ENCODE measurements around the gene MACROD2. TPM values are rescaled to one million over a fixed set of nuclear protein-coding genes. Genes with fewer than 3 reads are reported as not detected.

The MACROD2 gene
- total RNA-seq, 1 experiment from 2014 or later: 3.1 TPM

DNA sequence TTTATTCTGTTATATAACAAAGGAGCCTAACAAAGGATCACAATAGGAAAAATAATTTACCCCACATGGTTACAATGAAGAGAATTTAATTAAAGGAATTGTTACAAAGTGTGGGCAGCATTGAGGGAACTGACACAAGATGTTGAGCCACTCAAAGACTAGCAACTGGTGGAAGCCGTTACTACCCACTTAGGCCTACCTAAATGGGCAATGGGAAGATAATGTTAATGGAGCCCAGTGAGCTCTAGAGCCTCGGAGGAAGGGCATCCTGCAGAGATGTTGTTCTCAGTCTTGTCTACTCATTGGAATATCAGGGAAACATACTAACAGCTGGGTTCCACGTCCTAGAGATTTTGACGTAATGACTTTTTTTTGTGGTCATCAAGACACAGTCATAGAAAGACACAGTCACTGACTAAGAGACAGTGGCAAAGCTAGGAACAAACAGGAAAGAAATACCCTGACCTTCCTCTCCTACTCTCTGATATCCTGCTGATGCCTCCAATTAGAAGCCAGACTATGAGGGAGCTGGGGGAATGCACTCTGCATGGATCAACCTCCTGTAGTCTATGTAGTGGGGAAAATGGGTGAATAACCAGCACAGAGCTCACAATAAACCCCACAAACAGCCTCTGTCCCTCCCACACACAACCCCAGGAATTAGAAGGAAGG, 865.8 kb downstream of the MACROD2 start:
- TF ChIP-seq, protein P1, sequence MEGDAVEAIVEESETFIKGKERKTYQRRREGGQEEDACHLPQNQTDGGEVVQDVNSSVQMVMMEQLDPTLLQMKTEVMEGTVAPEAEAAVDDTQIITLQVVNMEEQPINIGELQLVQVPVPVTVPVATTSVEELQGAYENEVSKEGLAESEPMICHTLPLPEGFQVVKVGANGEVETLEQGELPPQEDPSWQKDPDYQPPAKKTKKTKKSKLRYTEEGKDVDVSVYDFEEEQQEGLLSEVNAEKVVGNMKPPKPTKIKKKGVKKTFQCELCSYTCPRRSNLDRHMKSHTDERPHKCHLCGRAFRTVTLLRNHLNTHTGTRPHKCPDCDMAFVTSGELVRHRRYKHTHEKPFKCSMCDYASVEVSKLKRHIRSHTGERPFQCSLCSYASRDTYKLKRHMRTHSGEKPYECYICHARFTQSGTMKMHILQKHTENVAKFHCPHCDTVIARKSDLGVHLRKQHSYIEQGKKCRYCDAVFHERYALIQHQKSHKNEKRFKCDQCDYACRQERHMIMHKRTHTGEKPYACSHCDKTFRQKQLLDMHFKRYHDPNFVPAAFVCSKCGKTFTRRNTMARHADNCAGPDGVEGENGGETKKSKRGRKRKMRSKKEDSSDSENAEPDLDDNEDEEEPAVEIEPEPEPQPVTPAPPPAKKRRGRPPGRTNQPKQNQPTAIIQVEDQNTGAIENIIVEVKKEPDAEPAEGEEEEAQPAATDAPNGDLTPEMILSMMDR (IDR thresholded peaks at IDR 0.05; ENCODE audit: unreplicated experiment): no peak
- H3K36me3 Mint-ChIP-seq (ENCODE audit: insufficient read depth, unreplicated experiment): no peaks in the 10 kb centered on the region
- H3K27me3 Mint-ChIP-seq (ENCODE audit: insufficient read depth, unreplicated experiment): no peaks in the 10 kb centered on the region
- no peak overlapping the region for H3K27ac Mint-ChIP-seq (ENCODE audit: low read depth, unreplicated experiment)
- intact Hi-C loops (cut with micrococcal nuclease): no loop called here
- H3K9me3 Mint-ChIP-seq (ENCODE audit: unreplicated experiment): no peaks in the 10 kb centered on the region
- no TSS peak for BruUV-seq (replicated peaks)
- peaks cover 13% of the 10 kb centered on the region for H3K4me1 Mint-ChIP-seq (ENCODE audit: insufficient read depth, unreplicated experiment)
- H3K4me3 Mint-ChIP-seq (ENCODE audit: unreplicated experiment): no peak overlapping the region
- DNase-seq (ENCODE audit: unreplicated experiment): no peak
- ChIA-PET CTCF (interaction anchor here (0.6 to 0.7 kb wide), 3 partner anchors 13 to 520 kb away, joined by 3 to 5 read pairs (median 3); no protein-coding TSS in a partner anchor), POLR2A (interaction anchor here (1.0 kb wide), 1 partner anchor 13 kb away, joined by 4 read pairs; no protein-coding TSS in a partner anchor)

DNA sequence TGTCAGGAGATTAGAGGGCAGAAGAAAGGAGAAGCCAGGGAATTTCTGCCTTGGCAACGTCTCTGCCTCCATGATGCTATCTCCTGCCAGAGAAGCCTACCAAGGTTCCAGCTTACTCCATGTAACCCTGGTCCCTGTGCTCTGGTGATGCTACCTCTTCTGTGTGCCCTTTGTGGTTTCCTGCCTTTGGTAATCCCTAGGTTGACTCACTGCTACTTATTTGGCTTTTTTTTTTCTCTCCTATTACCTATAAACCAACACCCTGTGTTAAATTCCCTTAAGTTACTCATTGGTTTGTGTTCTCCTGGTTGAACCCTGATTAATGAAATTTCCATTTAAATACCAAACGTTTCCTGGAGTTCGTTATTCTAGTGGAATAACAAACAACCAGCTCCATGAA, 869.9 kb downstream of the MACROD2 start:
- CTCF ChIA-PET: interaction anchor here (0.6 to 1.9 kb wide), 5 partner anchors 83 to 1064 kb away, joined by 3 to 7 read pairs (median 3); no protein-coding TSS in a partner anchor
- intact Hi-C loops (cut with micrococcal nuclease): no loop called here
- H3K27ac Mint-ChIP-seq (ENCODE audit: low read depth, unreplicated experiment): peak overlapping the region; percentile 42
- no TSS peak for BruUV-seq (replicated peaks)
- H3K36me3 Mint-ChIP-seq (ENCODE audit: insufficient read depth, unreplicated experiment): no peaks in the 10 kb centered on the region
- DNase-seq (ENCODE audit: unreplicated experiment): peak; percentile 72
- POLR2A ChIA-PET: interaction anchor here (0.6 to 2.9 kb wide), 11 partner anchors 12 to 528 kb away, joined by 3 to 16 read pairs (median 6); partner anchors contain the start of gene FLRT3
- H3K4me3 Mint-ChIP-seq (ENCODE audit: unreplicated experiment): no peak overlapping the region
- TF ChIP-seq, protein P1 (IDR thresholded peaks at IDR 0.05; ENCODE audit: unreplicated experiment): no peak
- H3K9me3 Mint-ChIP-seq (ENCODE audit: unreplicated experiment): no peaks in the 10 kb centered on the region
- peaks cover 13% of the 10 kb centered on the region for H3K4me1 Mint-ChIP-seq (ENCODE audit: insufficient read depth, unreplicated experiment)
- no peaks in the 10 kb centered on the region for H3K27me3 Mint-ChIP-seq (ENCODE audit: insufficient read depth, unreplicated experiment)

DNA sequence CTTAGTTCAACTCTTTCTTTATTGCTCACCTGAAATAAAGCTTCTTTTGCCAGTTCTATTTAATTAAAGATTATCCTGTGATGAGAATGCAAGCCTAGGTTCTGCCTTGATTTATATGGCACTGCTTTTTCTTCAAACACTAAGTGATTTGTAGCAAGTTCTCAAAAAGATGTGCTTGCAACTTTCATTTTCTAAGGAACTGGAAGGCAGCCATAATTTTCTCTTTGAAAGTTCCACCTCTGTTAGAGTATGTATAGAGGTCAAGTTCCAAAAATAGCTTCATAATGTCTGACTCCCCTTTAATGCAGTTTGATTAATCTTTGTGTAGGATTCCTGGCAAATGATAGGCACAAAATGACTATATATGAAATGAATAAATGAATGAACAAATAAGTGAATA, 870.4 kb downstream of the MACROD2 start:
- Mint-ChIP-seq H3K4me3 (ENCODE audit: unreplicated experiment) (no peak overlapping the region), H3K36me3 (ENCODE audit: insufficient read depth, unreplicated experiment) (no peaks in the 10 kb centered on the region), H3K27me3 (ENCODE audit: insufficient read depth, unreplicated experiment) (no peaks in the 10 kb centered on the region), H3K9me3 (ENCODE audit: unreplicated experiment) (no peaks in the 10 kb centered on the region), H3K27ac (ENCODE audit: low read depth, unreplicated experiment) (no peak overlapping the region), H3K4me1 (ENCODE audit: insufficient read depth, unreplicated experiment) (peaks cover 13% of the 10 kb centered on the region)
- BruUV-seq (replicated peaks): no TSS peak
- CTCF ChIA-PET: interaction anchor here (0.6 to 1.9 kb wide), 5 partner anchors 82 to 1449 kb away, joined by 3 to 7 read pairs (median 3); no protein-coding TSS in a partner anchor
- no peak for DNase-seq (ENCODE audit: unreplicated experiment)
- TF ChIP-seq, protein P1 (IDR thresholded peaks at IDR 0.05; ENCODE audit: unreplicated experiment): no peak
- POLR2A ChIA-PET: interaction anchor here (0.6 to 2.9 kb wide), 13 partner anchors 9 to 529 kb away, joined by 3 to 16 read pairs (median 5); partner anchors contain the start of gene FLRT3
- intact Hi-C loops (cut with micrococcal nuclease): no loop called here

- H3K27ac Mint-ChIP-seq (ENCODE audit: low read depth, unreplicated experiment): no peak overlapping the region
Observed at GRCh38 chr20:14866841-14867514, 871.7 kb downstream of the MACROD2 start.

More at GRCh38 chr20:14866841-14867514, 871.7 kb downstream of the MACROD2 start:
- H3K36me3 Mint-ChIP-seq (ENCODE audit: insufficient read depth, unreplicated experiment): no peaks in the 10 kb centered on the region
- intact Hi-C loops (cut with micrococcal nuclease): no loop called here
- ChIA-PET POLR2A (interaction anchor here (0.6 to 2.6 kb wide), 8 partner anchors 10 to 530 kb away, joined by 3 to 12 read pairs (median 4); partner anchors contain the start of gene FLRT3), CTCF (interaction anchor here (0.9 kb wide), 1 partner anchor 608 kb away, joined by 3 read pairs; no protein-coding TSS in a partner anchor)
- DNase-seq (ENCODE audit: unreplicated experiment): no peak
- H3K9me3 Mint-ChIP-seq (ENCODE audit: unreplicated experiment): no peaks in the 10 kb centered on the region
- no TSS peak for BruUV-seq (replicated peaks)
- TF ChIP-seq, protein P1 (IDR thresholded peaks at IDR 0.05; ENCODE audit: unreplicated experiment): no peak
- H3K27me3 Mint-ChIP-seq (ENCODE audit: insufficient read depth, unreplicated experiment): no peaks in the 10 kb centered on the region
- H3K4me1 Mint-ChIP-seq (ENCODE audit: insufficient read depth, unreplicated experiment): peaks cover 13% of the 10 kb centered on the region
- no peak overlapping the region for H3K4me3 Mint-ChIP-seq (ENCODE audit: unreplicated experiment)

Data from MCF 10A (cell line).